GM12878 (cell line): ENCODE results near the gene CHST2.
"Not testable (repeated sequence)": the region's sequence is repeated elsewhere in the genome, so short reads cannot be mapped to it uniquely, and the experiment has no call there.

Experiments
- EP300 ChIP-seq, 2 experiments: fragments of 150-350 bp in 1 of 2; IDR thresholded peaks; 2 replicates each; pipeline ENCODE4 v1.6.1; 2011 to 2012; ENCODE audit warnings: low read depth in 2 of 2, low read length in 2 of 2, borderline replicate concordance in 1 of 2, improper control_type of control experiment in 1 of 2, inconsistent platforms in 1 of 2; ENCODE audit not compliant: control insufficient read depth in 1 of 2
- EZH2 ChIP-seq: IDR thresholded peaks from 2 replicates; pipeline ENCODE4 v1.6.1; 2012; ENCODE audit warnings: low read depth, mild to moderate bottlenecking, control low read depth, inconsistent platforms, low read length, borderline replicate concordance; ENCODE audit not compliant: control insufficient read depth
- GATAD2B ChIP-seq: fragments of 450-650 bp; conservative IDR thresholded peaks from 2 replicates; pipeline ENCODE4 v1.6.1; 2017; ENCODE audit warnings: low read depth, mild to moderate bottlenecking, moderate library complexity
- MTA3 ChIP-seq: IDR thresholded peaks from 2 replicates; pipeline ENCODE4 v1.6.1; 2012; ENCODE audit warnings: low read length, inconsistent platforms, borderline replicate concordance
- NFYA ChIP-seq: IDR thresholded peaks from 2 replicates; pipeline ENCODE4 v1.6.1; 2011; ENCODE audit warnings: low read depth, mild to moderate bottlenecking, low read length, improper control_type of control experiment, borderline replicate concordance
- NR2C2 ChIP-seq: IDR thresholded peaks from 2 replicates; pipeline ENCODE4 v1.6.1; 2011; ENCODE audit warnings: borderline replicate concordance, low read depth; ENCODE audit not compliant: control insufficient read depth, insufficient read length
- POLR2A ChIP-seq: IDR thresholded peaks from 2 replicates; pipeline ENCODE4 v1.6.1; 2011; ENCODE audit warnings: low read depth, mild to moderate bottlenecking, low read length
- SP1 ChIP-seq: IDR thresholded peaks from one replicate; pipeline ENCODE4 v1.6.1; 2011; ENCODE audit warnings: low read depth, low read length
- TCF7 ChIP-seq: IDR thresholded peaks from 2 replicates; pipeline ENCODE4 v1.6.1; 2014; ENCODE audit warnings: antibody characterized with exemption, borderline replicate concordance
- YY1 ChIP-seq: IDR thresholded peaks from 2 replicates; pipeline ENCODE4 v1.6.1; 2011; ENCODE audit warnings: low read depth, mild to moderate bottlenecking, low read length
- ZBED1 ChIP-seq: IDR thresholded peaks from 2 replicates; pipeline ENCODE4 v1.6.1; 2016; ENCODE audit warnings: borderline replicate concordance
- TF ChIP-seq, protein P1 (sequence below), 3 experiments: IDR thresholded peaks in 2 of 3; conservative IDR thresholded peaks in 1 of 3; 2 replicates each; pipeline ENCODE4 v1.5.1; 2011; ENCODE audit warnings: low read depth in 3 of 3, low read length in 3 of 3, mild to moderate bottlenecking in 3 of 3, control low read depth in 2 of 3, moderate library complexity in 2 of 3, inconsistent platforms in 1 of 3, mixed read lengths in 1 of 3; ENCODE audit not compliant: control insufficient read depth in 2 of 3, insufficient read depth in 1 of 3; ENCODE audit errors: extremely low read depth in 1 of 3
- TF ChIP-seq, protein P2 (sequence below): fragments of 450-650 bp; formaldehyde crosslinking; IDR thresholded peaks from 2 replicates; pipeline ENCODE4 v1.5.0; 2022; ENCODE audit warnings: mild to moderate bottlenecking, missing genetic modification characterization
- TF ChIP-seq, protein P3 (sequence below): IDR thresholded peaks from 2 replicates; pipeline ENCODE4 v1.6.1; 2011; ENCODE audit warnings: low read depth, low read length, improper control_type of control experiment, borderline replicate concordance

DNA sequence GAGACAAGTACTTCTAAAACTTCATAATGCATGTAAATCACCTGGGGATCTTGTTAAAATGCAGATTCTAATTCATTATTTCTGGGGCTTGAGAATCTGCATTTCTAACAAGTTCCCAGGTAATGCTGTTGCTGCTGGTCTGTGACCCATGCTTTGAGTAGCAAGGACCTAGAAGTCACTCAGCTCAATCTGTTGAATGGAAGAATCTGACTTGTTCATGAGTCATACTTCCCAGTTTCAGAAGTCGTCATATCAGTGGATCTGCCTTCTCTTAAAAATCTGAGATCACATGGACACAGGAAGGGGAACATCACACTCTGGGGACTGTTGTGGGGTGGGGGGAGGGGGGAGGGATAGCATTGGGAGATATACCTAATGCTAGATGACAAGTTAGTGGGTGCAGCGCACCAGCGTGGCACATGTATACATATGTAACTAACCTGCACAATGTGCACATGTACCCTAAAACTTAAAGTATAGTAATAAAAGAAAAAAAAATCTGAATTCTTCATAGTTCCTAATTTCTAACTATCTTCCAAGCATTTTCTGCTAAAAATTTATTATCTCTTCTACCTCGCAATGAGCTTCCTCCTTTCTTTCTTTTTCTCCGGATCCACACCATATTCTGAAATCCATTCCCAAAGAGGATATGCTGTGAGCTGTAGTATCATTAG is 46.2 kb downstream of the CHST2 start:
- TF ChIP-seq, protein P1, sequence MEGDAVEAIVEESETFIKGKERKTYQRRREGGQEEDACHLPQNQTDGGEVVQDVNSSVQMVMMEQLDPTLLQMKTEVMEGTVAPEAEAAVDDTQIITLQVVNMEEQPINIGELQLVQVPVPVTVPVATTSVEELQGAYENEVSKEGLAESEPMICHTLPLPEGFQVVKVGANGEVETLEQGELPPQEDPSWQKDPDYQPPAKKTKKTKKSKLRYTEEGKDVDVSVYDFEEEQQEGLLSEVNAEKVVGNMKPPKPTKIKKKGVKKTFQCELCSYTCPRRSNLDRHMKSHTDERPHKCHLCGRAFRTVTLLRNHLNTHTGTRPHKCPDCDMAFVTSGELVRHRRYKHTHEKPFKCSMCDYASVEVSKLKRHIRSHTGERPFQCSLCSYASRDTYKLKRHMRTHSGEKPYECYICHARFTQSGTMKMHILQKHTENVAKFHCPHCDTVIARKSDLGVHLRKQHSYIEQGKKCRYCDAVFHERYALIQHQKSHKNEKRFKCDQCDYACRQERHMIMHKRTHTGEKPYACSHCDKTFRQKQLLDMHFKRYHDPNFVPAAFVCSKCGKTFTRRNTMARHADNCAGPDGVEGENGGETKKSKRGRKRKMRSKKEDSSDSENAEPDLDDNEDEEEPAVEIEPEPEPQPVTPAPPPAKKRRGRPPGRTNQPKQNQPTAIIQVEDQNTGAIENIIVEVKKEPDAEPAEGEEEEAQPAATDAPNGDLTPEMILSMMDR (IDR thresholded peaks at IDR 0.05 in 2 of 3, conservative IDR thresholded peaks at IDR 0.05 in 1 of 3; ENCODE audit: control insufficient read depth in 2 of 3, extremely low read depth in 1 of 3, insufficient read depth in 1 of 3, low read depth in 3 of 3, low read length in 3 of 3) = not testable (repeated sequence)
- TF ChIP-seq POLR2A; ZBED1; SP1; NR2C2; GATAD2B; EP300 (IDR thresholded peaks at IDR 0.05; ENCODE audit: borderline replicate concordance in 1 of 2, control insufficient read depth in 1 of 2, low read depth in 2 of 2, low read length in 2 of 2); NFYA; TCF7; MTA3; EZH2; YY1: not testable (repeated sequence)
- TF ChIP-seq, protein P2, sequence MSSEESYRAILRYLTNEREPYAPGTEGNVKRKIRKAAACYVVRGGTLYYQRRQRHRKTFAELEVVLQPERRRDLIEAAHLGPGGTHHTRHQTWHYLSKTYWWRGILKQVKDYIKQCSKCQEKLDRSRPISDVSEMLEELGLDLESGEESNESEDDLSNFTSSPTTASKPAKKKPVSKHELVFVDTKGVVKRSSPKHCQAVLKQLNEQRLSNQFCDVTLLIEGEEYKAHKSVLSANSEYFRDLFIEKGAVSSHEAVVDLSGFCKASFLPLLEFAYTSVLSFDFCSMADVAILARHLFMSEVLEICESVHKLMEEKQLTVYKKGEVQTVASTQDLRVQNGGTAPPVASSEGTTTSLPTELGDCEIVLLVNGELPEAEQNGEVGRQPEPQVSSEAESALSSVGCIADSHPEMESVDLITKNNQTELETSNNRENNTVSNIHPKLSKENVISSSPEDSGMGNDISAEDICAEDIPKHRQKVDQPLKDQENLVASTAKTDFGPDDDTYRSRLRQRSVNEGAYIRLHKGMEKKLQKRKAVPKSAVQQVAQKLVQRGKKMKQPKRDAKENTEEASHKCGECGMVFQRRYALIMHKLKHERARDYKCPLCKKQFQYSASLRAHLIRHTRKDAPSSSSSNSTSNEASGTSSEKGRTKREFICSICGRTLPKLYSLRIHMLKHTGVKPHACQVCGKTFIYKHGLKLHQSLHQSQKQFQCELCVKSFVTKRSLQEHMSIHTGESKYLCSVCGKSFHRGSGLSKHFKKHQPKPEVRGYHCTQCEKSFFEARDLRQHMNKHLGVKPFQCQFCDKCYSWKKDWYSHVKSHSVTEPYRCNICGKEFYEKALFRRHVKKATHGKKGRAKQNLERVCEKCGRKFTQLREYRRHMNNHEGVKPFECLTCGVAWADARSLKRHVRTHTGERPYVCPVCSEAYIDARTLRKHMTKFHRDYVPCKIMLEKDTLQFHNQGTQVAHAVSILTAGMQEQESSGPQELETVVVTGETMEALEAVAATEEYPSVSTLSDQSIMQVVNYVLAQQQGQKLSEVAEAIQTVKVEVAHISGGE = not testable (repeated sequence)
- TF ChIP-seq, protein P3, sequence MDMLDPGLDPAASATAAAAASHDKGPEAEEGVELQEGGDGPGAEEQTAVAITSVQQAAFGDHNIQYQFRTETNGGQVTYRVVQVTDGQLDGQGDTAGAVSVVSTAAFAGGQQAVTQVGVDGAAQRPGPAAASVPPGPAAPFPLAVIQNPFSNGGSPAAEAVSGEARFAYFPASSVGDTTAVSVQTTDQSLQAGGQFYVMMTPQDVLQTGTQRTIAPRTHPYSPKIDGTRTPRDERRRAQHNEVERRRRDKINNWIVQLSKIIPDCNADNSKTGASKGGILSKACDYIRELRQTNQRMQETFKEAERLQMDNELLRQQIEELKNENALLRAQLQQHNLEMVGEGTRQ = not testable (repeated sequence)
